ENCODE results near the gene LAX1.
A peak's percentile ranks its signal among the peaks of the same experiment; 100 is the strongest.

The LAX1 gene

GRCh38 chr1:203771901-203772301, 6.9 kb downstream of the LAX1 start:
- TF ChIP-seq CTCF (conservative IDR thresholded peaks at IDR 0.05; ENCODE audit: low read length): no peak
- DNase-seq (ENCODE audit: low read depth): peak; percentile 20
- H3K4me3 ChIP-seq (ENCODE audit: low read length): no peak overlapping the region

- DNase-seq (ENCODE audit: low read depth): no peak
- no peak for TF ChIP-seq CTCF (conservative IDR thresholded peaks at IDR 0.05; ENCODE audit: low read length)
- H3K4me3 ChIP-seq (ENCODE audit: low read length): no peak overlapping the region
These were observed 7.9 kb downstream of the LAX1 start for GRCh38 chr1:203772836-203773235.

- H3K4me3 ChIP-seq (ENCODE audit: low read length): no peak overlapping the region
- TF ChIP-seq CTCF (conservative IDR thresholded peaks at IDR 0.05; ENCODE audit: low read length): peak; percentile 30
- DNase-seq (ENCODE audit: low read depth): no peak
These were observed 11.7 kb downstream of the LAX1 start for GRCh38 chr1:203776636-203777035.

GRCh38 chr1:203777596-203777995, 12.6 kb downstream of the LAX1 start:
- TF ChIP-seq CTCF (conservative IDR thresholded peaks at IDR 0.05; ENCODE audit: low read length): no peak
- H3K4me3 ChIP-seq (ENCODE audit: low read length): no peak overlapping the region
- no peak for DNase-seq (ENCODE audit: low read depth)

GRCh38 chr1:203778146-203778545, 13.2 kb downstream of the LAX1 start:
- no peak overlapping the region for H3K4me3 ChIP-seq (ENCODE audit: low read length)
- TF ChIP-seq CTCF (conservative IDR thresholded peaks at IDR 0.05; ENCODE audit: low read length): no peak
- DNase-seq (ENCODE audit: low read depth): no peak

- TF ChIP-seq CTCF (conservative IDR thresholded peaks at IDR 0.05; ENCODE audit: low read length): no peak
- H3K4me3 ChIP-seq (ENCODE audit: low read length): no peak overlapping the region
- DNase-seq (ENCODE audit: low read depth): no peak
These were observed 13.8 kb downstream of the LAX1 start for GRCh38 chr1:203778789-203779188.

GRCh38 chr1:203781962-203782361, 17.0 kb downstream of the LAX1 start:
- no peak overlapping the region for H3K4me3 ChIP-seq (ENCODE audit: low read length)
- no peak for DNase-seq (ENCODE audit: low read depth)
- TF ChIP-seq CTCF (conservative IDR thresholded peaks at IDR 0.05; ENCODE audit: low read length): no peak

All from AG10803 (cell line).